GM19463 (cell line): Measurements from ENCODE around the gene PRDM10.
"Not testable (repeated sequence)": the region's sequence is repeated elsewhere in the genome, so short reads cannot be mapped to it uniquely, and the experiment has no call there.

ENCODE experiments used
- ATAC-seq: cut with Tn5 transposase; IDR thresholded peaks from one replicate; pipeline ENCODE4 v1.9.1; 2021; ENCODE audit warnings: mild to moderate bottlenecking, moderate library complexity; ENCODE audit not compliant: unreplicated experiment

The PRDM10 gene

DNA sequence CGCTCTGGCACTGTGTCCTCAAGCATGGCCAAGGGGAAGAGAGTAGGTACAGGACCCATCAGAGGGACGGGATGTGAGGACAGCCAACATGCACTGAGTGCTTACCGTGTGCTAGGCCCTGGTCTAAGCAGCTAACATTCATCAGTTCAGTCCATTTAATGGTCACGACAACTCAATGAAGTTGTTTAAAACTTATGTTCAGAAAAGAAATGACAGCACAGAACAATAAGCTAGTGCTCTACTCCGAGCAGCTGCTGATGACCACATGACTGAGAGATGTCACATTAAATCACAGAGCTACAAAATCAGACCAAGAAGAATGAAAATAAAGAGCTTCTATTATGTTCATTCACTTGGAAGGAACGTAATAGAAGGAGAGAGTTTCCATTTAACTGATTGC is 26.3 kb downstream of the PRDM10 start:
- ATAC-seq: no peak

DNA sequence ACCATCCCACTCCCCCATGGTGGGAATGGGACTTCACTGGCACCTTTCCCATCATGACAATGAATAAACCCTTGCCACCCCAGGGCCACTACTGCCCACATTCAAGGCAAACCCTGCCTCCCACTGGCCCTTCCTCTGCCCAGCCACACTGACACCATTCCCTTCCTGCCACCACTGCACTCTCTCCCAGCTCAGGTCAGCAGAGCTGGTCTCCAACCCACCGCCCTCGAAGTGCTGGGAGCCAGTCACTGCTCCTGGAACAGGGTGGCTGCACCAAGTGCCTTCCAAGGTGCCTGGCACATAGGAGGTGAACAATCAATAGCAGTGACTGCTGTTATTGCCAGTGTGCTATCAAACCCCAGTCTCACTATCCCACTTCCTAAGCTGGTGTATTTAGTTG is 27.1 kb downstream of the PRDM10 start:
- no peak for ATAC-seq

GRCh38 chr11:129974672-129975071 is 28.0 kb downstream of the PRDM10 start:
- no peak for ATAC-seq

DNA sequence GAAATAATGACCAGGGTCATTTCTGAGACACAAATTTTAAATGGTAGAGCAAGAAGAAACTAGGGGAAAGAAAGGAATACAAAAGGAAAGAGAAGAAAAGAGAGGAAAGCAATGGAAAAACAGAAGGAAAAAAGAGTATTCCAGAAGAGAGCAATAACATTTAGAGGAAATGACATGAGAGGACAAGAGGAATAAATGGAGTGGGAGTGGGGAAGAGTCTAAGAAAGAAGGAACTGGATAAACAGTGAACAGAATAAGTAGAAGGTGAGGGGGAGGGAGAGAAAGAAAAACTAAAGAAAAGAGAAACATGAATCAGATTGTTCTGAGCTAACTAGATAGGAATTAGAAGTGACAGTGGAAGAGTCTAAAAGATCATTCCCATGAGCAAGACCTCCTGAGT is 28.4 kb downstream of the PRDM10 start:
- ATAC-seq: no peak

DNA sequence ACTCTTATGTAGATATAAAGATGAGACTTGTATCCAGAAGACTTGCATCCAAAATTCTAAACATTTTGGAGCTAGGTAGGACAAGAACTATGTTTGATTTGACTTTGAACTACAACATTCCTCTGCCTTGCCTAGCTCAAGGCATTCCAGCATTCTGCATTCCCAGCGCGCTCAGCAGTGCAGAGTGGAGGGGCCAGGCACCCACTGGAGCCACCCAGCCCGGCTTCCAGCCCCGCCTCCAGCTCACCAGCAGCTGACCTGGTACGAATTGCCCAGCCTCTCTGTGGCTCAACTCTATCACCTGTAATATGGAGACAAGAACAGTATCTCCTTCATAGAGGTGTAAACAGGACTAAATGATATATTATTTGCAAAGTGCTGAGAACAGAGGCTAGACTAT is 28.8 kb downstream of the PRDM10 start:
- no peak for ATAC-seq

DNA sequence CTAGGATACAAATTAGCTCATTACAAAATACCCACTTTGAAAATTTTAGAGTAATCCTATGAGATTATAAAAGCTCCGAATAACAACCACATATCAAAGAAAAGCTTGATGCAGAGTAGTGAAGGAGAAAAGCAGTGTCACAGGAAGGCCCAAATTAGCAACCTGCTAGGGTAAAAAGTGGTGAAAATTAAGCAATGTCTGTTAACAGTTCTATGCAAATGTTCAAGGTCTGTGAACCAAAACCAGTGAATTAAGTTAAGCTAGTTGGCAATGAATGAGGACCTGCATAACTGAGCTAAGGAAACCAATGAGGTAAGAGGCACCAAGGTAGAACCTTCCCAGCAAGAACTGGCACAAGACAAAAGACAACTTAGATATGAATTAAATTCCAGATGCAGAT is 29.6 kb downstream of the PRDM10 start:
- ATAC-seq: peak; percentile 68

GRCh38 chr11:129972611-129973010 is 30.0 kb downstream of the PRDM10 start:
- ATAC-seq: no peak

GRCh38 chr11:129971856-129972255 is 30.8 kb downstream of the PRDM10 start:
- not testable (repeated sequence) for ATAC-seq

DNA sequence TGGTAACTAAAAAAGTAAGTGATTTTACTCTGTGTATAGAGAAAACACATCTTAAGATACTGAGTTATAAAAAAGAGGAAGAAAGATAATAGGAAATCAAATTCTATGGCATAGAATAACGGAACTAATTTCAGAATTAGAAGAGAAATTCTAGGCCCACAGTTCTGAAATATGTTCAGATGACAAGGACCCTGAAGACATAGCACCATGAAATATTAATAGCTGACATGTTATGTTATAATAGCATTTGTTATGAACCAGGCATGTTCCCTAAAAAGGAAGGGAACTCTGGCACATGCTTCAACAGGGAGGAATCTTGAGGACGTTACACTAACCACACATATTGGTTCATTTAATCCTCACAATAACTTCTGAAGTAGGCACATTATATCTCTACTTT is 32.7 kb downstream of the PRDM10 start:
- no peak for ATAC-seq

- no peak for ATAC-seq
Measured at GRCh38 chr11:129968591-129969419, 33.8 kb downstream of the PRDM10 start.

DNA sequence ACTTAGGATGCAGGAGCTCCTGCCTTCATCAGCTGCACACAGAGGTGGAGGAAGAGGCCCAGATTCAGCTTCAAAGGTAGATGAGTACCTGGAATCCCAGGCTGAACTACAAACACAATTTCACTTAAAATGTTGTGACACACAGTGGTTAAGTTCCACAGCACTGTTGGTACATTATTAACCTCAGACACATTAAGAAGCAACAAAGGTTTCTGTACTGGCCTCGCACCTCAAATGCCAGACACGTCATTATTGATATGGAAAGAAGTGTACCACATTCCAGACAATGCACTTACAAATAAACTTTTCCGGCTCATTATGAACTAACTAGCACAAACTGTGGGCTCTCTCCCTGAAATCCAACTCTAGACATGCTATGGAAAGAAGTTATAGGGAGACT is 34.6 kb downstream of the PRDM10 start:
- ATAC-seq: no peak

GRCh38 chr11:129965248-129965647 is 37.4 kb downstream of the PRDM10 start:
- ATAC-seq: no peak

DNA sequence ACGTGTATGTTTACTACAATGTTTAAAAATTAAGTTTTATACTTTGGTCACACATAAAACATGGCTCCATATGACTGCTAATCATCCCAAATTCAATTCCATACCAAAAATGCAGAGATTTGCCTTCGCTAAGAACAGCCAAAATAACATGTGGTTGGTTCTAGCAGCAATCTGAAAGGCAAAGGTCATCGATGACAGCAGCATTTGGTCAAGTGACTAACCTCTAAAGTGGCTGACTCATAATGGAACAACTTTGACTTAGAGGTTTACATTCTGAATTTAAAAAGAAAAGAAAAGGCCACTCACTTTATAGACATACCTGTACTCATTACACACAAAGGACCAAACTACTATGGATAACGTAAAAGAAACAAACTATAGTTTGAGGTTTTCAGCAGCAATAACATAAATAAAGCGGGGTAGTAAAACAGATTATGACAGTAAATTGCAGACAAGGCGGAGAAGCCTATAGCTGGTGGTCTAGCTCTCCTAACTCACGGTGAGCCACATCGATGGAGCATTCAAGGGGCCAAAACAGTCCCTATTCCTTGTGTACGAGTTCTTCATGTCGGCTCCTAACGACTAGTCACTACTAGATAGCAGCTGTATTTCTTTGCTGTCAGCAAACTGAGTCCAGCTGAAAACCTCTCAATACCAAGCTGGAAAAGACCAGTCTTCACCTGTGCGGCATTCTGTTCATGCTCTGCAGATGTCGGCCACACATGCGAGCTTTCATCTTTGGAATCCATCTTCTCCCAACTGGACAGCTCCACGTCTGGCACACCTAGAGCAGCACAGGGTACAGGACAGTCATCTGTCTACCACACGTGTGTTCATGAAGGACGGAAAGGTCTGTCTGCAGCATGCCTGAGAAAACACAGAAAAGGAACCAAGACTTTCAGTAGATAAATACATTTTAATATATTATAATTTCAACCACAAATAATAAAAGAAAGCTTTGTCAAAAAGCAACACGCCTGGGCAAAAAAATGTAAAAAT is 42.1 kb downstream of the PRDM10 start:
- peak; percentile 83 for ATAC-seq

DNA sequence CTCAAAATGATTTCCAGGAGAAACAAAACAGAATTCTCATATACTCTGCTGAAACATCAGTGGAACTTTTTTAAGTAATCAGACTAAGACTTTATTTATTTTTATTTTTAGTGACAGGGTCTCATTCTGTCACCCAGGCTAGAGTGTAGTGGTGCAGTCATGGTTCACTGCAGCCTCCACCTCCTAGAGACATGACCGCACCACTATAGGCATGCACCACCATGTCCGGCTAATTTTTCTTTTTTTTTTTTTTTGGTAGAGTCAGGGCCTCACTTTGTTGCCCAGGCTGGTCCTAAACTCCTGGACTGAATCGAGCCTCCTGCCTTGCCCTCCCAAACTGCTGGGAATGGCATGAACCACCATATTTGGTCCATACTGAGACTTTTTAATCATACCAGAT is 42.9 kb downstream of the PRDM10 start:
- no peak for ATAC-seq

GRCh38 chr11:129955282-129955681 is 47.4 kb downstream of the PRDM10 start:
- ATAC-seq: no peak

GRCh38 chr11:129954703-129955102 is 47.9 kb downstream of the PRDM10 start:
- not testable (repeated sequence) for ATAC-seq

- ATAC-seq: no peak
Measured at GRCh38 chr11:129951866-129952262, 50.8 kb downstream of the PRDM10 start.

- no peak for ATAC-seq
Measured at GRCh38 chr11:129951201-129951865, 51.3 kb downstream of the PRDM10 start.

DNA sequence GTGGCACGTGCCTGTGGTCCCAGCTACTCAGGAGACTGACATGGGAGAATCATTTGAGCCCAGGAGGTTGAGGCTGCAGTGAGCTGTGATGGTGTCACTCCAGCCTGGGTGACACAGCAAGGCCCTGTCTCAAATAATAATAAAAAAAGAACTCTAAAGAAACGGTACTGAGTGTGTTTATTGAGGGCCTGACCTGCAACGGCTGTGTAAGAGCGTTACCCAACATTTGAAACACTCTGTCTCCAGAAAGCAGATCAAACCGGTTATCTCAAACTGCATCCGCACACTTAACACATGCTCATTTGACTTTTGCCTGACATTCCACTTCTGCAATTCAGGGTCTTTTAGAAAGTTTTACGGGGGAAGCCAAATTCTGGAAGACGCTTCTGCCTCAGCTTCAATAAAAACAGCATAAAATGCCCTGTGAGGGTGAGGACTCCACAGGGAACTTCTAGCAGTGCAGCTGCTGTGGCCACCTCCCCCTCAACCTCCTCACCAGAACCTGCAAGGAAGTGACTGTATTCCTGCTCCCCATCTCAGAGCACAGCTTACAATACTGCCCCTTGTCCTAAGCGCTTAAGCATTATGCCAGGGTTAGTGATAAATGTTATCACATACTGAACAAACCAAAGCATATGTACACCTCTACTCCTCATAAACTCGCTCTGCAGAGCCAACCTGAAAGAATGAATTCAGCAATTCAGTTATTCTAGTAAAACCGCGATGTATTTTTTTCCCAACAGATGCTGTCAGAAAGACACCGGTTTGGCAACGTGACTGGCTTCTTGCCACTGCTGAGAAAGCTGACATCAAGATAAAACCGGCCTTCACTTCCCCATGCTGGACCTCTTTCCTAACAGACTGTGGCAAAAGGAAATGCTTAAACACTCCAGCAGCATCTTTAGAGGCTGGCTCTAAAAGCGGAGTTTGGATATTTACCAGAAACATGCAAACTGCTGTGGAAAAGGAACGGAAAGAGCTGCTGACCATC is 52.2 kb downstream of the PRDM10 start:
- ATAC-seq: no peak

DNA sequence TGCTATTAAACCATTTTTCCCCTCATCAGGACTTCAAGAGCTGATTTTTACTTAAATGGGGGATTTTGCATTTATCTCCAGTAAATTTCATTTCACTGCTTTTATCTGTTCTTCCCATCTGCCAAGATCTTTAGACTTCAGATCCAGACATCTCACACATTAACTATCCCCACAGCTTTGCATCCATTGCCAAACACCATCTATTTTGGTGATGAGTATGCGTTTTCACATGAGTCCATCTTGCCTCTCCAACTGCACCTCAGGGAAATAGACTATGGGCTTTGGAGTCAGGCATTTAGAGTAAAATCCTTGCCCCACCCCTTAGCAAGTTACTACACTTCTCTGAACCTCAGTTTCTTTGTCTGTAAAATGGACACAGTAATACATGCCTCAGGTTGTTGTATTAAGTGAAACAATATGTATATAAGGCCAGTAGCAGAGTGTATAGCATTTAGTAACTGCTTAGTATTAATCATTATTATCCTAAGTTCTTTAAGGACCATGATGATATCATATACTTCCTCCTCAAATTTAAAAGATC is 53.6 kb downstream of the PRDM10 start:
- no peak for ATAC-seq
